Astrocyte (in vitro differentiated cells and primary cell): ENCODE results near the gene ZIC4. TPM values are rescaled to one million over a fixed set of nuclear protein-coding genes. Genes with fewer than 3 reads are reported as not detected.

Experiments
- DNase-seq: peaks from one replicate; pipeline ENCODE4 v3.0.0-alpha.2; 2010; ENCODE audit warnings: low read depth
- FAIRE-seq: peaks from 2 replicates; lab custom pipeline; 2011; peaks lifted over from hg19 to GRCh38; lab: Jason Lieb, UNC
- H2AFZ ChIP-seq: 2 replicates; pipeline ENCODE4 v1.6.0; 2012; ENCODE audit warnings: low read depth, low read length, inconsistent platforms
- H3K27ac ChIP-seq: 2 replicates; pipeline ENCODE4 v1.5.1; 2011; ENCODE audit warnings: low read depth, low read length, inconsistent platforms
- H3K27me3 ChIP-seq: 2 replicates; pipeline ENCODE4 v1.6.0; 2011; ENCODE audit warnings: low read length, inconsistent platforms; ENCODE audit not compliant: insufficient read depth
- H3K36me3 ChIP-seq: 2 replicates; pipeline ENCODE4 v1.5.1; 2011; ENCODE audit warnings: low read length, inconsistent platforms; ENCODE audit not compliant: insufficient read depth
- H3K4me1 ChIP-seq: 2 replicates; pipeline ENCODE4 v1.5.1; 2011; ENCODE audit warnings: low read length, inconsistent platforms; ENCODE audit not compliant: insufficient read depth
- H3K4me2 ChIP-seq: 2 replicates; pipeline ENCODE4 v1.6.0; 2012; ENCODE audit warnings: low read length, inconsistent platforms
- H3K4me3 ChIP-seq: 2 replicates; pipeline ENCODE4 v1.5.1; 2011; ENCODE audit warnings: low read depth, mild to moderate bottlenecking, low read length, inconsistent platforms; ENCODE audit not compliant: insufficient read depth
- H3K79me2 ChIP-seq: 2 replicates; pipeline ENCODE4 v1.6.0; 2012; ENCODE audit warnings: mild to moderate bottlenecking, low read length, inconsistent platforms; ENCODE audit not compliant: insufficient read depth
- H3K9ac ChIP-seq: 2 replicates; pipeline ENCODE4 v1.6.0; 2012; ENCODE audit warnings: mild to moderate bottlenecking, low read length, inconsistent platforms
- H3K9me3 ChIP-seq: 2 replicates; pipeline ENCODE4 v1.5.1; 2012; ENCODE audit warnings: low read depth, mild to moderate bottlenecking, low read length, inconsistent platforms; ENCODE audit not compliant: insufficient read depth
- H4K20me1 ChIP-seq: 2 replicates; pipeline ENCODE4 v1.6.0; 2012; ENCODE audit warnings: low read length, inconsistent platforms; ENCODE audit not compliant: insufficient read depth
- H3K27ac Mint-ChIP-seq: one replicate; pipeline ENCODE4 v1.8.0; 2021; ENCODE audit warnings: mild to moderate bottlenecking, mixed read lengths; ENCODE audit not compliant: unreplicated experiment
- H3K27me3 Mint-ChIP-seq: one replicate; pipeline ENCODE4 v1.8.0; 2021; ENCODE audit warnings: low read depth, mixed read lengths; ENCODE audit not compliant: unreplicated experiment
- H3K36me3 Mint-ChIP-seq: one replicate; pipeline ENCODE4 v1.8.0; 2021; ENCODE audit warnings: low read depth, mixed read lengths; ENCODE audit not compliant: unreplicated experiment
- H3K4me1 Mint-ChIP-seq: one replicate; pipeline ENCODE4 v1.8.0; 2021; ENCODE audit warnings: low read depth, mixed read lengths; ENCODE audit not compliant: unreplicated experiment
- H3K4me3 Mint-ChIP-seq: one replicate; pipeline ENCODE4 v1.8.0; 2021; ENCODE audit warnings: mild to moderate bottlenecking, moderate library complexity, mixed read lengths; ENCODE audit not compliant: unreplicated experiment
- H3K9me3 Mint-ChIP-seq: one replicate; pipeline ENCODE4 v1.8.0; 2021; ENCODE audit warnings: mild to moderate bottlenecking, mixed read lengths; ENCODE audit not compliant: unreplicated experiment
- CTCF ChIP-seq: IDR thresholded peaks from 2 replicates; pipeline ENCODE4 v1.5.1; 2011; ENCODE audit warnings: low read depth, mild to moderate bottlenecking, inconsistent platforms, low read length, moderate library complexity; ENCODE audit not compliant: insufficient read depth
- EZH2 ChIP-seq: IDR thresholded peaks from 2 replicates; pipeline ENCODE4 v1.6.1; 2012; ENCODE audit warnings: mild to moderate bottlenecking, low read length, inconsistent platforms; ENCODE audit not compliant: insufficient read depth
- total RNA-seq: library from RNA; stranded (reverse); gene quantifications from 2 replicates; pipeline ENCODE4 v1.2.1, GENCODE V29; 2021

Gene ZIC4
- total RNA-seq, 1 donor from 2014 or later = not detected

GRCh38 chr3:147417551-147418295 is 11.4 kb upstream of the ZIC4 start:
- peak overlapping the region; percentile 75 for H3K9ac ChIP-seq
- peaks cover 26% of the 10 kb centered on the region for H3K79me2 ChIP-seq
- no peaks in the 10 kb centered on the region for H3K9me3 ChIP-seq
- no peak overlapping the region for H3K4me3 Mint-ChIP-seq
- H3K4me1 Mint-ChIP-seq = peaks cover 7% of the 10 kb centered on the region
- H3K27me3 ChIP-seq = peaks cover 42% of the 10 kb centered on the region
- H3K4me1 ChIP-seq = peaks cover 33% of the 10 kb centered on the region
- peaks cover 4% of the 10 kb centered on the region for H3K36me3 ChIP-seq
- H3K27ac Mint-ChIP-seq = no peak overlapping the region
- no peaks in the 10 kb centered on the region for H4K20me1 ChIP-seq
- peak overlapping the region; percentile 11 for H3K4me2 ChIP-seq
- no peak overlapping the region for H2AFZ ChIP-seq
- H3K9me3 Mint-ChIP-seq = peaks cover 7% of the 10 kb centered on the region
- TF ChIP-seq CTCF = no peak
- TF ChIP-seq EZH2 = no peak
- H3K4me3 ChIP-seq = no peak overlapping the region
- FAIRE-seq (no peak), DNase-seq (no peak)
- H3K27ac ChIP-seq = no peak overlapping the region
- H3K27me3 Mint-ChIP-seq = peaks cover 93% of the 10 kb centered on the region
- H3K36me3 Mint-ChIP-seq = no peaks in the 10 kb centered on the region

GRCh38 chr3:147416931-147417330 is 10.6 kb upstream of the ZIC4 start:
- no peak for DNase-seq
- Histone ChIP-seq H3K27me3 (peaks cover 37% of the 10 kb centered on the region), H3K4me3 (no peak overlapping the region), H3K9ac (no peak overlapping the region), H3K4me1 (peaks cover 26% of the 10 kb centered on the region), H3K36me3 (peaks cover 4% of the 10 kb centered on the region), H3K79me2 (peaks cover 34% of the 10 kb centered on the region), H3K4me2 (no peak overlapping the region), H3K27ac (no peak overlapping the region), H2AFZ (no peak overlapping the region), H4K20me1 (no peaks in the 10 kb centered on the region), H3K9me3 (no peaks in the 10 kb centered on the region)
- Mint-ChIP-seq H3K9me3 (peaks cover 7% of the 10 kb centered on the region), H3K4me3 (no peak overlapping the region), H3K4me1 (peaks cover 7% of the 10 kb centered on the region), H3K36me3 (no peaks in the 10 kb centered on the region), H3K27ac (no peak overlapping the region), H3K27me3 (peaks cover 92% of the 10 kb centered on the region)
- TF ChIP-seq CTCF (no peak), EZH2 (no peak)
- no peak for FAIRE-seq

GRCh38 chr3:147415874-147416273 is 9.5 kb upstream of the ZIC4 start:
- H3K4me3 ChIP-seq = no peak overlapping the region
- H3K36me3 Mint-ChIP-seq = no peaks in the 10 kb centered on the region
- TF ChIP-seq EZH2 (no peak), CTCF (peak; percentile 35)
- H3K27me3 Mint-ChIP-seq = peaks cover 94% of the 10 kb centered on the region
- no peak overlapping the region for H3K4me2 ChIP-seq
- no peak overlapping the region for H3K9ac ChIP-seq
- peak overlapping the region; percentile 43 for H3K27ac ChIP-seq
- FAIRE-seq (no peak), DNase-seq (no peak)
- no peak overlapping the region for H3K4me3 Mint-ChIP-seq
- H2AFZ ChIP-seq = no peak overlapping the region
- no peaks in the 10 kb centered on the region for H3K9me3 ChIP-seq
- peaks cover 44% of the 10 kb centered on the region for H3K79me2 ChIP-seq
- peaks cover 17% of the 10 kb centered on the region for H3K4me1 ChIP-seq
- no peak overlapping the region for H3K27ac Mint-ChIP-seq
- peaks cover 34% of the 10 kb centered on the region for H3K27me3 ChIP-seq
- H3K9me3 Mint-ChIP-seq = peaks cover 15% of the 10 kb centered on the region
- H3K36me3 ChIP-seq = peaks cover 4% of the 10 kb centered on the region
- peaks cover 5% of the 10 kb centered on the region for H3K4me1 Mint-ChIP-seq
- peaks cover 10% of the 10 kb centered on the region for H4K20me1 ChIP-seq
